Caco-2 (cell line): ENCODE data around the gene ZNF3. TPM values are rescaled to one million over a fixed set of nuclear protein-coding genes. Genes with fewer than 3 reads are reported as not detected.

Experiments used
- BruUV-seq: library from RNA; stranded (reverse); fragments of 400-500 nt; replicated peaks from 2 replicates; lab custom pipeline; 2021; lab: Mats Ljungman, UMichigan
- CTCF ChIA-PET: fragments of 300-600 bp; sonication (Branson Sonifier 250); formaldehyde crosslinking; loops from one replicate; lab custom pipeline; 2022; ENCODE audit warnings: antibody characterized with exemption; lab: Charles Lee
- POLR2A ChIA-PET: fragments of 300-600 bp; sonication (Branson Sonifier 250); formaldehyde crosslinking; loops from one replicate; lab custom pipeline; 2022; ENCODE audit warnings: antibody characterized with exemption; lab: Charles Lee
- DNase-seq, 2 experiments: peaks; one replicate each; pipeline versions ENCODE4 v3.0.0 to v3.0.0-alpha.2; 2020 to 2022
- H3K27me3 ChIP-seq: replicated peaks from 2 replicates; pipeline ENCODE4 v1.6.0; 2011; ENCODE audit warnings: low read length; ENCODE audit not compliant: control insufficient read depth, insufficient read depth
- H3K36me3 ChIP-seq: 2 replicates; pipeline ENCODE4 v1.5.1; 2011; ENCODE audit warnings: low read length; ENCODE audit not compliant: control insufficient read depth, insufficient read depth
- H3K4me1 ChIP-seq: fragments of 250-450 bp; sonication (Bioruptor Pico); 2 replicates; pipeline ENCODE4 v1.5.1; 2020; ENCODE audit warnings: mild to moderate bottlenecking
- H3K4me3 ChIP-seq: 2 replicates; pipeline ENCODE4 v1.5.1; 2011; ENCODE audit warnings: low read depth, mild to moderate bottlenecking, control low read depth, low read length
- H3K9me3 ChIP-seq: fragments of 250-450 bp; sonication (Bioruptor Pico); 2 replicates; pipeline ENCODE4 v1.5.1; 2020; ENCODE audit warnings: mild to moderate bottlenecking, moderate library complexity
- H3K27ac Mint-ChIP-seq: one replicate; pipeline ENCODE4 v1.8.0; 2022; ENCODE audit warnings: mixed read lengths; ENCODE audit not compliant: unreplicated experiment
- H3K27me3 Mint-ChIP-seq: one replicate; pipeline ENCODE4 v1.8.0; 2022; ENCODE audit warnings: mixed read lengths; ENCODE audit not compliant: insufficient read depth, unreplicated experiment
- H3K36me3 Mint-ChIP-seq: one replicate; pipeline ENCODE4 v1.8.0; 2022; ENCODE audit warnings: mild to moderate bottlenecking, mixed read lengths; ENCODE audit not compliant: insufficient read depth, unreplicated experiment
- H3K4me1 Mint-ChIP-seq: one replicate; pipeline ENCODE4 v1.8.0; 2022; ENCODE audit warnings: low read depth, mixed read lengths; ENCODE audit not compliant: unreplicated experiment
- H3K4me3 Mint-ChIP-seq: one replicate; pipeline ENCODE4 v1.8.0; 2022; ENCODE audit warnings: mild to moderate bottlenecking, moderate library complexity, mixed read lengths; ENCODE audit not compliant: unreplicated experiment
- H3K9me3 Mint-ChIP-seq: one replicate; pipeline ENCODE4 v1.8.0; 2022; ENCODE audit warnings: mixed read lengths; ENCODE audit not compliant: unreplicated experiment
- intact Hi-C: fragments of 100-400 bp; cut with micrococcal nuclease; formaldehyde crosslinking; loops from one replicate; pipeline ENCODE4 v1.10.0; 2022; ENCODE audit not compliant: unreplicated experiment
- total RNA-seq: library from RNA; stranded (reverse); gene quantifications from 2 replicates; pipeline ENCODE4 v1.2.3, GENCODE V29; 2022
- TF ChIP-seq, protein P1 (sequence below), 2 experiments: fragments of 200-600 bp in 1 of 2; IDR thresholded peaks; 1 replicate in 1 of 2; 2 replicates in 1 of 2; pipeline versions ENCODE4 v1.5.1 to v1.8.0; 2011 to 2022; ENCODE audit warnings: antibody characterized with exemption in 1 of 2, control low read depth in 1 of 2, inconsistent platforms in 1 of 2, low read depth in 1 of 2, low read length in 1 of 2, mild to moderate bottlenecking in 1 of 2, moderate library complexity in 1 of 2; ENCODE audit not compliant: insufficient read depth in 1 of 2, severe bottlenecking in 1 of 2, unreplicated experiment in 1 of 2

The ZNF3 gene
- total RNA-seq, 1 experiment from 2014 or later: 37.8 TPM

DNA sequence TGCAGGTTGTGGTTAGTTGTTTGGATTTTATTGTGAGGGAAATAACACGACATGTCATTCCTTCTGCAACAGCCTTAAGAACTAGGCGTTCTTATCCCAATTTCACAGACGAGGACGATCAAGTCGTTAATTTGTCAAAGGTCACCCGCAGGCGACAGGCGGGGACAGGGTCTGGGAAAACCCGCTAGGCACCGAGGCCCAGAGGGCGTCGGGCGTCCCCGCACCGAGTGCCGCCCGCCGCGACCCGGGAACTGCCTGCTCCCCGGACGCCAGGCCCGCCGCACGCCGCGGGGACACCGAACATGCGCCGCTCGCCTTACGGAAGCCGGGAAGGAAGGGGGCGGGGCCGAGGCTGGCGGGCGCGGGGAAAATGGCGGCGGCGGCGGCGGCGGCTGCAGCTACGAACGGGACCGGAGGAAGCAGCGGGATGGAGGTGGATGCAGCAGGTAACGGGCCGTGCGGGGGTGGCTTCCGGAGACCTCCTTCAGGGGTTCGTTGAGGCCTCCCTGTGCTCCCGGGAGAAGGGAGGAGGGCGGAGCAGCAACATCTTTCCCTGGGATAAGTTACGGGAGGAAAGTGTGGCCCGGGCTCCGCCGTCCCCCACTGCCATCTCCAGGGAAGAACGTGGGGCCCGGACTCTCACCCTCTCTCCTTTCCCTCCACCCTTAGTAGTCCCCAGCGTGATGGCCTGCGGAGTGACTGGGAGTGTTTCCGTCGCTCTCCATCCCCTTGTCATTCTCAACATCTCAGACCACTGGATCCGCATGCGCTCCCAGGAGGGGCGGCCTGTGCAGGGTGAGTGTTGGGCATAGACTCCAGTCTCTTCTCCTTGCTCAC is 7.3 kb upstream of the ZNF3 start, which contains the start of gene COPS6:
TSS of gene COPS6 (plus strand) at position 349 of the 837 bp plus-strand sequence. CDS start at position 371, 22 bp downstream.
- POLR2A ChIA-PET: no interaction called here
- Mint-ChIP-seq H3K27ac (peak within 1 kb of the TSS; percentile 71), H3K4me3 (peak within 1 kb of the TSS; percentile 88)

DNA sequence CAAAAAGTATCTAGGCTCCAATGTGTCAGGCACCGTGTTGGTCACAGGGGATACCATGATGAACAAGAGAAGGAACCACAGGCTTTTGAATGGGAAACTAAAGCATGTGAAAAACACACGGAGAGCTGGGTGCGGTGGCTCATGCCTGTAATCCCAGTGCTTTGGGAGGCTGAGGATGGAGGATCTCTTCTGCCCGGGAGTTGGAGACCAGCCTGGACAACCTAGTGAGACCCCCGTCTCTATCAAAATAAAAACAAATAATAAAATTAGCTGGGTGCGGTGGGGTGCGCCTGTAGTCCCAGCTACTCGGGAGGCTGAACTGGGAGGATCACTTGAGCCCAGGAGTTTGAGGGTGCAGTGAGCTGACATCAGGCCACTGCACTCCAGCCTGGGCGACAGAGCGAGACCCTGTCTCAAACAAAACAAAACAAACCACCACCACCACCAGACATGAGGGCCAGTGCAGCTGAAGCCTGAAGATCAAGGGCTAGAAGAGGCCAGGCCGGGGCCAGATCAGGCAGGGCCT is 6.6 kb upstream of the ZNF3 start:
- ChIA-PET CTCF (interaction anchor here (0.6 kb wide), 1 partner anchor 109 kb away, joined by 4 read pairs; no protein-coding TSS in a partner anchor), POLR2A (interaction anchor here (0.6 kb wide), 1 partner anchor 73 kb away, joined by 3 read pairs; no protein-coding TSS in a partner anchor)
- Mint-ChIP-seq H3K36me3 (peaks cover 45% of the 10 kb centered on the region), H3K4me1 (peaks cover 9% of the 10 kb centered on the region), H3K4me3 (peak overlapping the region; percentile 88), H3K9me3 (no peaks in the 10 kb centered on the region), H3K27me3 (no peaks in the 10 kb centered on the region), H3K27ac (peak overlapping the region; percentile 71)
- Histone ChIP-seq H3K9me3 (no peaks in the 10 kb centered on the region), H3K27me3 (no peaks in the 10 kb centered on the region), H3K4me3 (peak overlapping the region; percentile 76), H3K36me3 (peaks cover 2% of the 10 kb centered on the region; the same call in 1 of the 2 replicates), H3K4me1 (0 out of 2 replicates have a peak, but pooled peaks cover 7% of the 10 kb centered on the region)
- intact Hi-C loops: loop anchor here (1.0 kb wide), 1 partner anchor 12 kb away; no protein-coding TSS in a partner anchor
- no peak for DNase-seq
- TF ChIP-seq, protein P1, sequence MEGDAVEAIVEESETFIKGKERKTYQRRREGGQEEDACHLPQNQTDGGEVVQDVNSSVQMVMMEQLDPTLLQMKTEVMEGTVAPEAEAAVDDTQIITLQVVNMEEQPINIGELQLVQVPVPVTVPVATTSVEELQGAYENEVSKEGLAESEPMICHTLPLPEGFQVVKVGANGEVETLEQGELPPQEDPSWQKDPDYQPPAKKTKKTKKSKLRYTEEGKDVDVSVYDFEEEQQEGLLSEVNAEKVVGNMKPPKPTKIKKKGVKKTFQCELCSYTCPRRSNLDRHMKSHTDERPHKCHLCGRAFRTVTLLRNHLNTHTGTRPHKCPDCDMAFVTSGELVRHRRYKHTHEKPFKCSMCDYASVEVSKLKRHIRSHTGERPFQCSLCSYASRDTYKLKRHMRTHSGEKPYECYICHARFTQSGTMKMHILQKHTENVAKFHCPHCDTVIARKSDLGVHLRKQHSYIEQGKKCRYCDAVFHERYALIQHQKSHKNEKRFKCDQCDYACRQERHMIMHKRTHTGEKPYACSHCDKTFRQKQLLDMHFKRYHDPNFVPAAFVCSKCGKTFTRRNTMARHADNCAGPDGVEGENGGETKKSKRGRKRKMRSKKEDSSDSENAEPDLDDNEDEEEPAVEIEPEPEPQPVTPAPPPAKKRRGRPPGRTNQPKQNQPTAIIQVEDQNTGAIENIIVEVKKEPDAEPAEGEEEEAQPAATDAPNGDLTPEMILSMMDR (IDR thresholded peaks at IDR 0.05; ENCODE audit: insufficient read depth in 1 of 2, low read depth in 1 of 2, low read length in 1 of 2, severe bottlenecking in 1 of 2, unreplicated experiment in 1 of 2): no peak
- TSS peak; percentile 18 for BruUV-seq

More for the DNA sequence above, 7.3 kb upstream of the ZNF3 start, which contains the start of gene COPS6:
- H3K4me1 ChIP-seq: 0 out of 2 replicates have a peak, but pooled peaks cover 7% of the 10 kb centered on the region
- H3K9me3 Mint-ChIP-seq: no peaks in the 10 kb centered on the region
- TF ChIP-seq, protein P1 (IDR thresholded peaks at IDR 0.05; ENCODE audit: insufficient read depth in 1 of 2, low read depth in 1 of 2, low read length in 1 of 2, severe bottlenecking in 1 of 2, unreplicated experiment in 1 of 2): no peak
- H3K36me3 Mint-ChIP-seq: peaks cover 52% of the 10 kb centered on the region
- CTCF ChIA-PET: interaction anchor here (0.6 kb wide), 2 partner anchors 95 to 109 kb away, joined by 4 read pairs; no protein-coding TSS in a partner anchor
- H3K27me3 Mint-ChIP-seq: no peaks in the 10 kb centered on the region
- no peaks in the 10 kb centered on the region for H3K27me3 ChIP-seq
- H3K9me3 ChIP-seq: no peaks in the 10 kb centered on the region
- H3K4me1 Mint-ChIP-seq: peaks cover 8% of the 10 kb centered on the region
- intact Hi-C loops: loop anchor here (1.0 kb wide), 1 partner anchor 11 kb away; no protein-coding TSS in a partner anchor
- peaks cover 2% of the 10 kb centered on the region; the same call in 1 of the 2 replicates for H3K36me3 ChIP-seq
- peak within 1 kb of the TSS; percentile 76 for H3K4me3 ChIP-seq
- no TSS peak for BruUV-seq
- peak; percentile 84 to 93 for DNase-seq
